H1 (cell line): Measurements from ENCODE around the gene BRSK2. TPM values are rescaled to one million over a fixed set of nuclear protein-coding genes. Genes with fewer than 3 reads are reported as not detected.

ENCODE experiments used
- CTCF ChIA-PET: fragments of 300-600 bp; sonication (Branson Sonifier 250); formaldehyde crosslinking; loops from one replicate; lab custom pipeline; 2021; ENCODE audit not compliant: partially characterized antibody; lab: Charles Lee
- POLR2A ChIA-PET: fragments of 300-600 bp; sonication (Branson Sonifier 250); formaldehyde crosslinking; loops from one replicate; lab custom pipeline; 2021; ENCODE audit warnings: inconsistent platforms; ENCODE audit not compliant: partially characterized antibody; lab: Charles Lee
- DNase-seq, 2 experiments: peaks; one replicate each; pipeline versions ENCODE4 v3.0.0 to v3.0.0-alpha.2; 2010 to 2022; ENCODE audit warnings: low spot score in 2 of 2, low read depth in 1 of 2, mixed read lengths in 1 of 2
- FAIRE-seq: peaks from 2 replicates; lab custom pipeline; 2011; peaks lifted over from hg19 to GRCh38; lab: Jason Lieb, UNC
- H2AFZ ChIP-seq: 2 replicates; pipeline ENCODE4 v1.8.1; 2012; ENCODE audit warnings: low read length, inconsistent platforms
- H2AK5ac ChIP-seq: 2 replicates; pipeline ENCODE4 v1.6.1; 2013; ENCODE audit warnings: low read depth, low read length
- H2BK120ac ChIP-seq: replicated peaks from 2 replicates; pipeline ENCODE3; 2013; ENCODE audit warnings: low read depth, low read length, inconsistent platforms
- H2BK12ac ChIP-seq: 2 replicates; pipeline ENCODE4 v1.6.1; 2013; ENCODE audit warnings: low read depth, low read length
- H2BK15ac ChIP-seq: 2 replicates; pipeline ENCODE4 v1.6.1; 2013; ENCODE audit warnings: low read length
- H2BK20ac ChIP-seq: 2 replicates; pipeline ENCODE4 v1.6.1; 2013; ENCODE audit warnings: low read length
- H2BK5ac ChIP-seq: 2 replicates; pipeline ENCODE4 v1.6.1; 2013; ENCODE audit warnings: low read depth, low read length
- H3K14ac ChIP-seq: 2 replicates; pipeline ENCODE4 v1.6.1; 2013; ENCODE audit warnings: inconsistent platforms; ENCODE audit not compliant: insufficient read length
- H3K18ac ChIP-seq: 2 replicates; pipeline ENCODE4 v1.6.1; 2013; ENCODE audit warnings: low read length; ENCODE audit errors: extremely low read depth
- H3K23ac ChIP-seq: 2 replicates; pipeline ENCODE4 v1.6.1; 2013; ENCODE audit warnings: inconsistent platforms; ENCODE audit not compliant: insufficient read length
- H3K23me2 ChIP-seq: 2 replicates; pipeline ENCODE4 v1.6.1; 2013; ENCODE audit warnings: low read depth, low read length
- H3K27ac ChIP-seq: 2 replicates; pipeline ENCODE4 v1.6.1; 2011; ENCODE audit warnings: low read depth, low read length, inconsistent platforms
- H3K27me3 ChIP-seq, 4 experiments: replicated peaks in 1 of 4; 1 replicate in 1 of 4; 2 replicates in 3 of 4; pipeline versions ENCODE4 v1.6.1 to v1.8.1; 2011 to 2013; ENCODE audit warnings: low read length in 3 of 4, mild to moderate bottlenecking in 3 of 4, inconsistent platforms in 2 of 4, mixed read lengths in 2 of 4, moderate library complexity in 1 of 4; ENCODE audit not compliant: control insufficient read depth in 3 of 4, insufficient read depth in 3 of 4; ENCODE audit errors: extremely low read depth in 1 of 4
- H3K36me3 ChIP-seq, 4 experiments: 2 replicates each; pipeline versions ENCODE4 v1.6.1 to v1.8.1; 2011 to 2013; ENCODE audit warnings: mild to moderate bottlenecking in 4 of 4, low read length in 3 of 4, moderate library complexity in 2 of 4, control low read depth in 1 of 4, inconsistent platforms in 1 of 4; ENCODE audit not compliant: insufficient read depth in 4 of 4, control insufficient read depth in 2 of 4
- H3K4ac ChIP-seq: replicated peaks from 2 replicates; pipeline ENCODE3; 2013; ENCODE audit warnings: low read length, low read depth, mixed read lengths, inconsistent platforms; ENCODE audit not compliant: insufficient read length
- H3K4me1 ChIP-seq, 4 experiments: replicated peaks in 1 of 4; 1 replicate in 1 of 4; 2 replicates in 3 of 4; pipeline versions ENCODE4 v1.6.1 to v1.8.1; 2011 to 2013; ENCODE audit warnings: low read length in 3 of 4, inconsistent platforms in 2 of 4, mixed read lengths in 1 of 4; ENCODE audit not compliant: insufficient read depth in 4 of 4, control insufficient read depth in 3 of 4
- H3K4me2 ChIP-seq, 2 experiments: 2 replicates each; pipeline versions ENCODE4 v1.6.1 to v1.8.1; 2011 to 2013; ENCODE audit warnings: low read depth in 2 of 2, low read length in 2 of 2, control low read depth in 1 of 2, inconsistent platforms in 1 of 2, mild to moderate bottlenecking in 1 of 2; ENCODE audit not compliant: insufficient read depth in 1 of 2
- H3K4me3 ChIP-seq, 4 experiments: fragments of 200-600, 300-600 bp in 1 of 4; sonication (generic), shearing (Covaris generic), sonication (Bioruptor Twin) in 1 of 4; 2 replicates each; pipeline versions ENCODE4 v1.5.1 to v1.8.1; 2011 to 2016; ENCODE audit warnings: low read length in 4 of 4, low read depth in 3 of 4, control low read depth in 2 of 4, inconsistent platforms in 2 of 4, mild to moderate bottlenecking in 2 of 4, mixed read lengths in 1 of 4, moderate library complexity in 1 of 4; ENCODE audit not compliant: insufficient read depth in 2 of 4; ENCODE audit errors: extremely low read depth in 1 of 4
- H3K56ac ChIP-seq: replicated peaks from 2 replicates; pipeline ENCODE3; 2013; ENCODE audit warnings: low read depth, mild to moderate bottlenecking, mixed read lengths, low read length, inconsistent platforms; ENCODE audit not compliant: insufficient read length
- H3K79me1 ChIP-seq: 2 replicates; pipeline ENCODE4 v1.6.1; 2013; ENCODE audit warnings: low read depth, low read length, control low read depth
- H3K79me2 ChIP-seq, 2 experiments: 2 replicates each; pipeline versions ENCODE4 v1.6.1 to v1.8.1; 2012 to 2013; ENCODE audit warnings: low read length in 2 of 2, mild to moderate bottlenecking in 2 of 2, inconsistent platforms in 1 of 2; ENCODE audit not compliant: insufficient read depth in 2 of 2, control insufficient read depth in 1 of 2
- H3K9ac ChIP-seq, 4 experiments: replicated peaks in 1 of 4; 1 replicate in 1 of 4; 2 replicates in 3 of 4; pipeline versions ENCODE4 v1.6.1 to v1.8.1; 2011 to 2013; ENCODE audit warnings: low read depth in 3 of 4, low read length in 3 of 4, control low read depth in 2 of 4, mild to moderate bottlenecking in 2 of 4, moderate library complexity in 2 of 4, inconsistent platforms in 1 of 4; ENCODE audit errors: extremely low read depth in 1 of 4
- H3K9me3 ChIP-seq, 2 experiments: 2 replicates each; pipeline versions ENCODE4 v1.6.1 to v1.8.1; 2012 to 2013; ENCODE audit warnings: mild to moderate bottlenecking in 2 of 2, moderate library complexity in 2 of 2, control low read depth in 1 of 2, inconsistent platforms in 1 of 2, low read depth in 1 of 2, low read length in 1 of 2, mixed read lengths in 1 of 2; ENCODE audit not compliant: insufficient read depth in 2 of 2
- H4K20me1 ChIP-seq, 2 experiments: replicated peaks in 1 of 2; 2 replicates each; pipeline versions ENCODE3 to v1.8.1; 2011 to 2013; ENCODE audit warnings: inconsistent platforms in 2 of 2, low read length in 2 of 2, mild to moderate bottlenecking in 1 of 2; ENCODE audit not compliant: insufficient read depth in 2 of 2, control insufficient read depth in 1 of 2
- H4K5ac ChIP-seq: 2 replicates; pipeline ENCODE4 v1.6.1; 2013; ENCODE audit warnings: low read length, low read depth, mixed read lengths, inconsistent platforms; ENCODE audit not compliant: insufficient read length
- H4K8ac ChIP-seq: 2 replicates; pipeline ENCODE4 v1.8.0; 2013; ENCODE audit warnings: mild to moderate bottlenecking, moderate library complexity, low read length, inconsistent platforms; ENCODE audit not compliant: insufficient read depth; ENCODE audit errors: extremely low read depth
- H4K91ac ChIP-seq: replicated peaks from 2 replicates; pipeline ENCODE3; 2013; ENCODE audit warnings: low read length, mixed read lengths, inconsistent platforms; ENCODE audit not compliant: insufficient read length
- ASH2L ChIP-seq: fragments of 200-600, 300-600 bp; sonication (generic); IDR thresholded peaks from one replicate; pipeline ENCODE4 v1.7.1; 2017; ENCODE audit warnings: low read length
- BRCA1 ChIP-seq: IDR thresholded peaks from 2 replicates; pipeline ENCODE4 v1.6.1; 2012; ENCODE audit warnings: low read depth, low read length, improper control_type of control experiment
- CHD2 ChIP-seq: IDR thresholded peaks from 2 replicates; pipeline ENCODE4 v1.6.1; 2012; ENCODE audit warnings: low read length, improper control_type of control experiment
- CREB1 ChIP-seq: IDR thresholded peaks from 2 replicates; pipeline ENCODE4 v1.6.1; 2012; ENCODE audit warnings: inconsistent platforms
- KDM4A ChIP-seq: IDR thresholded peaks from one replicate; pipeline ENCODE4 v1.7.1; 2012; ENCODE audit warnings: low read depth, mild to moderate bottlenecking, moderate library complexity, low read length, inconsistent platforms; ENCODE audit not compliant: severe bottlenecking
- PHF8 ChIP-seq: fragments of 200-600 bp; sonication (generic); conservative IDR thresholded peaks from 2 replicates; pipeline ENCODE4 v1.7.1; 2012; ENCODE audit warnings: low read depth, mild to moderate bottlenecking, inconsistent platforms, low read length, moderate library complexity
- POLR2A ChIP-seq, 2 experiments: IDR thresholded peaks; 1 replicate in 1 of 2; 2 replicates in 1 of 2; pipeline ENCODE4 v1.6.1; 2011; ENCODE audit warnings: low read depth in 2 of 2, low read length in 2 of 2, mild to moderate bottlenecking in 2 of 2; ENCODE audit errors: control extremely low read depth in 1 of 2
- POLR2AphosphoS5 ChIP-seq: IDR thresholded peaks from 2 replicates; pipeline ENCODE4 v1.6.1; 2011; ENCODE audit warnings: low read depth, low read length
- RBBP5 ChIP-seq: IDR thresholded peaks from 2 replicates; pipeline ENCODE4 v1.7.1; 2012; ENCODE audit warnings: low read depth, mild to moderate bottlenecking, inconsistent platforms, low read length, moderate library complexity, borderline replicate concordance
- WGBS, 2 experiments: shearing (Covaris generic) in 1 of 2; methylation state at CpG; one replicate each; pipeline versions ENCODE4 v1.1.6 to v1.1.7; 2013 to 2015; ENCODE audit warnings: low lambda C conversion rate in 2 of 2, mixed read lengths in 2 of 2, inconsistent platforms in 1 of 2, low coverage in 1 of 2, missing lambda C conversion rate in 1 of 2; ENCODE audit not compliant: insufficient replicate concordance in 2 of 2, insufficient coverage in 1 of 2, insufficient read length in 1 of 2; ENCODE audit errors: extremely low coverage in 1 of 2, missing lambda C conversion rate in 1 of 2; 5-methylcytosine and 5-hydroxymethylcytosine counted together
- polyA plus RNA-seq, 7 experiments: library from polyadenylated mRNA; depleted of rRNA in 3 of 7; stranded (reverse) in 5 of 7; unstranded in 2 of 7; fragments of >200 nt in 5 of 7; fragments of 200-250 nt in 2 of 7; gene quantifications; 1 replicate in 5 of 7; 2 replicates in 1 of 7; 4 replicates in 1 of 7; pipeline versions ENCODE4 v1.2.1 to v1.2.3, GENCODE V29; 2011 to 2013; ENCODE audit warnings: missing spikeins in 2 of 7, mixed read lengths in 2 of 7
- total RNA-seq: library from RNA; stranded (reverse); fragmentation: NEBNext Ultra II Directional; extraction: Animal tissue kit (Norgen Biotek cat#: 25700); gene quantifications from 2 replicates; pipeline ENCODE4 v1.2.1, GENCODE V29; 2021
- TF ChIP-seq, protein P1 (sequence below): IDR thresholded peaks from 2 replicates; pipeline ENCODE4 v1.6.1; 2012; ENCODE audit warnings: inconsistent platforms

The BRSK2 gene
- total and polyA plus RNA-seq, 2 of the 8 experiments (the other 6 are each of a cell fraction or from before 2014, with no cell fraction given) = 17.3 to 27.1 TPM

DNA sequence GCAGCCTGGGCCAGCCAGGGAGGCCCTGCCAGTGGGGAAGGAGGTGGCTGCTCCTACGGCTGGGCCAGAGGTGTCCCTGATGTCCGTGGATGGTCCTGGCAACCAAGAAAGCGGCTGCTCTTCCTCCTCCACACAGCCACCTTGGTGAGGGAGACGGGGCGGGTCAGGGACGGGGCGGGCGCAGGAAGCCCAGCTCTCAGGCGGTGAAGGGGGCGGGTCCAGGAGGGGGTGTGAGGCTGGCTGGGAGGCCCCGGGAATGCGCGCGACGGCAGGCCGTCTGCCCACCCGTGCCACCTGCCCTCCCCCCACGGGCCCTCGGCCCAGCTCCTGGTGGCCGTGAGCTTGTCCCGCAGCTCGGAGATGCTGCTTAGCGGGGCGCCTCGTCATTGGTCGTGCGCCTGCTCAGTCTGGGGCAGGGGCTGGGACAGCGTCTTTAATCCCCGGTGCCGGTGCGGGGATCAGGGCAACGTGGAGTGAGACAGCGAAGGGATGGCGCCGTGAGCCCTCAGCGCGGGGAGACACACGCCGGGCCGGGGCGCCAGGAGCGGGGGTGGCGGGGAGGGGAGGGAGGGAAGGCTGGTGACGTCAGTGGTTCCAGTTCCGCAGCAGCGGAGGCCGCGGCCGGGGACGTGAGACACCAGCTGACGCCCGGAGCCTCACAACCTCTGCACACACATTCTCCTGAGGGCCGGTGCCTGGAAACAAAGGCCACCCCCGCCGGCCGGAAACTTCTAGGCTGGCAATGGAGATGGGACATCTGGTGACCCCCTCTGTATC, 6.7 kb upstream of the BRSK2 start:
- peak overlapping the region; percentile 72 for H4K5ac ChIP-seq
- H3K23me2 ChIP-seq = peaks cover 5% of the 10 kb centered on the region; the same call in 1 of the 2 replicates
- H4K91ac ChIP-seq = peak overlapping the region; percentile 84
- peak overlapping the region; percentile 47 for H2BK120ac ChIP-seq
- H3K27ac ChIP-seq = no peak overlapping the region
- peak overlapping the region; percentile 59 for H3K56ac ChIP-seq
- H2BK12ac ChIP-seq = 0 out of 2 replicates have a peak overlapping the region, but pooled peaks have one; percentile 6
- no peaks in the 10 kb centered on the region for H3K79me2 ChIP-seq
- ChIA-PET POLR2A (interaction anchor here (0.8 to 2.0 kb wide), 4 partner anchors 13 to 31 kb away, joined by 3 to 7 read pairs (median 4); no protein-coding TSS in a partner anchor), CTCF (interaction anchor here (0.5 to 1.4 kb wide), 4 partner anchors 39 to 439 kb away, joined by 3 to 4 read pairs (median 4); no protein-coding TSS in a partner anchor)
- peak overlapping the region; percentile 59 to 90 for H3K4me2 ChIP-seq
- no peak overlapping the region for H3K14ac ChIP-seq
- no peak overlapping the region for H3K23ac ChIP-seq
- H3K4me3 ChIP-seq = peak overlapping the region; percentile 51 to 72 (median 54); a peak in 7 of 8 replicates
- H3K18ac ChIP-seq = peak overlapping the region; percentile 48; the same call in 1 of the 2 replicates
- peaks cover 0 to 2% (median 0%) of the 10 kb centered on the region in 4 experiments; a peak in 2 of 7 replicates for H3K27me3 ChIP-seq
- H4K20me1 ChIP-seq = peaks cover 0 to 5% of the 10 kb centered on the region in 2 experiments
- peak overlapping the region; percentile 94; the same call in 1 of the 2 replicates for H2AFZ ChIP-seq
- H3K79me1 ChIP-seq = no peaks in the 10 kb centered on the region
- H2BK5ac ChIP-seq = peak overlapping the region; percentile 79; the same call in 1 of the 2 replicates
- DNase-seq = peak in 1 of 2 experiments; percentile 78
- no peaks in the 10 kb centered on the region for H3K9me3 ChIP-seq
- no peak for FAIRE-seq
- H2BK20ac ChIP-seq = no peak overlapping the region
- H2BK15ac ChIP-seq = 0 out of 2 replicates have a peak overlapping the region, but pooled peaks have one; percentile 46
- H3K36me3 ChIP-seq = no peaks in the 10 kb centered on the region
- H3K4ac ChIP-seq = peak overlapping the region; percentile 78
- H3K9ac ChIP-seq = peak overlapping the region in 3 of 4 experiments; percentile 8 to 62 (median 40); a peak in 2 of 7 replicates
- peak overlapping the region; percentile 89 for H4K8ac ChIP-seq
- H3K4me1 ChIP-seq = peaks cover 0 to 10% (median 4%) of the 10 kb centered on the region in 4 experiments; a peak in 6 of 7 replicates
- WGBS, 2 experiments = 5% methylated on average over 28 of the region's 56 CpGs; no CpG with 5 or more reads in 1 of the 2 experiments
- H2AK5ac ChIP-seq = no peak overlapping the region
- TF ChIP-seq POLR2A (IDR thresholded peaks at IDR 0.05; ENCODE audit: control extremely low read depth in 1 of 2, low read depth in 2 of 2, low read length in 2 of 2) (peak in 1 of 2 experiments; percentile 39; a peak in 1 of 3 replicates), PHF8 (peak; percentile 52), RBBP5 (0 out of 2 replicates have a peak, but pooled peaks have one; percentile 68), ASH2L (peak; percentile 42), BRCA1 (no peak), CHD2 (no peak), CREB1 (peak; percentile 67), POLR2AphosphoS5 (no peak), KDM4A (peak; percentile 71)
- TF ChIP-seq, protein P1, sequence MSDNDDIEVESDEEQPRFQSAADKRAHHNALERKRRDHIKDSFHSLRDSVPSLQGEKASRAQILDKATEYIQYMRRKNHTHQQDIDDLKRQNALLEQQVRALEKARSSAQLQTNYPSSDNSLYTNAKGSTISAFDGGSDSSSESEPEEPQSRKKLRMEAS = peak; percentile 24; the same call in 1 of the 2 replicates
